GM23248 (cell line): Measurements from ENCODE around the gene GFRA1. TPM values are rescaled to one million over a fixed set of nuclear protein-coding genes. Genes with fewer than 3 reads are reported as not detected.

ENCODE experiments used
- DNase-seq: peaks from one replicate; pipeline ENCODE4 v3.0.0-alpha.2; 2015
- H2AFZ ChIP-seq: fragments of 200-600 bp; sonication (generic); 2 replicates; pipeline ENCODE4 v1.6.1; 2016; ENCODE audit warnings: antibody characterized with exemption
- H3F3A ChIP-seq: fragments of 200-600 bp; sonication (generic); 2 replicates; pipeline ENCODE4 v1.6.1; 2016; ENCODE audit warnings: mild to moderate bottlenecking, antibody characterized with exemption, mixed run types; ENCODE audit not compliant: insufficient read depth
- H3K27ac ChIP-seq: fragments of 200-600 bp; sonication (generic); 2 replicates; pipeline ENCODE4 v1.5.1; 2016; ENCODE audit warnings: mild to moderate bottlenecking
- H3K27me3 ChIP-seq: fragments of 200-600 bp; sonication (generic); replicated peaks from 2 replicates; pipeline ENCODE4 v1.6.1; 2016; ENCODE audit warnings: mild to moderate bottlenecking; ENCODE audit not compliant: insufficient read depth
- H3K36me3 ChIP-seq: fragments of 200-600 bp; sonication (generic); 2 replicates; pipeline ENCODE4 v1.6.1; 2016; ENCODE audit warnings: low read depth, mild to moderate bottlenecking
- H3K4me1 ChIP-seq: fragments of 200-600 bp; sonication (generic); 2 replicates; pipeline ENCODE4 v1.6.1; 2016; ENCODE audit warnings: mild to moderate bottlenecking; ENCODE audit not compliant: insufficient read depth
- H3K4me2 ChIP-seq: fragments of 200-600 bp; sonication (generic); one replicate; pipeline ENCODE4 v1.6.1; 2016; ENCODE audit warnings: mild to moderate bottlenecking; ENCODE audit not compliant: unreplicated experiment
- H3K4me3 ChIP-seq: fragments of 200-600 bp; sonication (generic); 2 replicates; pipeline ENCODE4 v1.5.1; 2016; ENCODE audit warnings: mild to moderate bottlenecking
- H3K79me2 ChIP-seq: fragments of 200-600 bp; sonication (generic); 2 replicates; pipeline ENCODE4 v1.6.1; 2016; ENCODE audit warnings: mild to moderate bottlenecking; ENCODE audit not compliant: insufficient read depth
- H3K9ac ChIP-seq: fragments of 200-600 bp; sonication (generic); 2 replicates; pipeline ENCODE4 v1.6.1; 2016; ENCODE audit warnings: mild to moderate bottlenecking
- H3K9me2 ChIP-seq: fragments of 200-600 bp; sonication (generic); 2 replicates; pipeline ENCODE4 v1.6.1; 2016; ENCODE audit warnings: mixed run types, mild to moderate bottlenecking, moderate library complexity; ENCODE audit not compliant: insufficient read depth
- H3K9me3 ChIP-seq: fragments of 200-600 bp; sonication (generic); one replicate; pipeline ENCODE4 v1.6.1; 2017; ENCODE audit warnings: low read depth
- H4K20me1 ChIP-seq: fragments of 200-600 bp; sonication (generic); 2 replicates; pipeline ENCODE4 v1.6.0; 2016; ENCODE audit not compliant: insufficient read depth
- EZH2 ChIP-seq: fragments of 200-600 bp; sonication (generic); IDR thresholded peaks from 2 replicates; pipeline ENCODE4 v1.6.1; 2018; ENCODE audit warnings: antibody characterized with exemption, mild to moderate bottlenecking; ENCODE audit not compliant: insufficient read depth, poor library complexity, severe bottlenecking
- EZH2phosphoT487 ChIP-seq: fragments of 200-600 bp; sonication (generic); IDR thresholded peaks from 2 replicates; pipeline ENCODE4 v1.6.1; 2018; ENCODE audit warnings: antibody characterized with exemption, moderate library complexity, mild to moderate bottlenecking, low read depth; ENCODE audit not compliant: insufficient read depth
- WGBS, 2 experiments: methylation state at CpG; one replicate each; pipeline ENCODE4 v1.1.6; 2015 to 2017; ENCODE audit warnings: low lambda C conversion rate in 2 of 2, low coverage in 1 of 2; ENCODE audit errors: missing lambda C conversion rate in 2 of 2; 5-methylcytosine and 5-hydroxymethylcytosine counted together
- in situ Hi-C: fragments of 300-500 bp; cut with MboI; formaldehyde crosslinking; loops from 2 replicates; pipeline ENCODE4 v1.15.0; 2020
- polyA plus RNA-seq: library from polyadenylated mRNA; unstranded; fragments of >200 nt; fragmentation: Nextera tagmentation; extraction: Ambion mirVana; gene quantifications from 2 replicates; pipeline ENCODE4 v1.2.1, GENCODE V29; 2016
- total RNA-seq: library from RNA; depleted of rRNA; stranded (reverse); fragments of >200 nt; shearing (Covaris generic); gene quantifications from 2 replicates; pipeline ENCODE4 v1.2.3, GENCODE V29; 2014

The GFRA1 gene
- total and polyA plus RNA-seq, 2 experiments from 2014 or later, result 5.0 to 5.2 TPM

DNA sequence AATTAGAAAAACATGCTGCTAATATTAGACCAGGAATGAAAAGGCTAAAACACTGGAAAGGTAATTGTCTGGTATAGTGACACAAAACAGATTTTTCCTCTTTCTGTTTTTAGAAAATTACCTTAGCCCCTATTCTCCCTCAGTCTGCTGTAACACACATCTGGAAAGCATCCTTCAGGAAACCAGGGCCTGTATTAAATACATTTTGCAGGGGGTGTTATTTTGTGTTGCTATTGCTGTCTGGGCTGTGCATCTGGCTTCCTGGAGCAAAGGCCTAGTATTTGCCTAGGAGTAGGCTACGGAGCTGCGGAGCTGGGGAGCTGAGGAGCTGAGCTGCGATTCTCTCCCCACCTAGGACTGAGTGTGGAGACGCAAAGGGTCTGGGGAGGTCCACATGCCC, 169.3 kb downstream of the GFRA1 start:
- H3F3A ChIP-seq, result 0 out of 2 replicates have a peak, but pooled peaks cover 4% of the 10 kb centered on the region
- no peaks in the 10 kb centered on the region; the same call in 1 of the 2 replicates for H3K27me3 ChIP-seq
- no peaks in the 10 kb centered on the region for H3K9me2 ChIP-seq
- no peaks in the 10 kb centered on the region for H3K79me2 ChIP-seq
- H3K36me3 ChIP-seq, result no peaks in the 10 kb centered on the region
- no peak overlapping the region for H3K9ac ChIP-seq
- 67 to 76% methylated on average over 4 of the region's 4 CpGs for WGBS, 2 experiments
- no peaks in the 10 kb centered on the region for H4K20me1 ChIP-seq
- H3K9me3 ChIP-seq, result no peaks in the 10 kb centered on the region
- no peak for DNase-seq
- H3K4me3 ChIP-seq, result no peak overlapping the region
- no peak overlapping the region for H3K4me2 ChIP-seq
- H3K27ac ChIP-seq, result no peak overlapping the region
- no peak overlapping the region for H2AFZ ChIP-seq
- in situ Hi-C loops, result no loop called here
- peaks cover 8% of the 10 kb centered on the region for H3K4me1 ChIP-seq
- TF ChIP-seq EZH2 (no peak), EZH2phosphoT487 (no peak)

DNA sequence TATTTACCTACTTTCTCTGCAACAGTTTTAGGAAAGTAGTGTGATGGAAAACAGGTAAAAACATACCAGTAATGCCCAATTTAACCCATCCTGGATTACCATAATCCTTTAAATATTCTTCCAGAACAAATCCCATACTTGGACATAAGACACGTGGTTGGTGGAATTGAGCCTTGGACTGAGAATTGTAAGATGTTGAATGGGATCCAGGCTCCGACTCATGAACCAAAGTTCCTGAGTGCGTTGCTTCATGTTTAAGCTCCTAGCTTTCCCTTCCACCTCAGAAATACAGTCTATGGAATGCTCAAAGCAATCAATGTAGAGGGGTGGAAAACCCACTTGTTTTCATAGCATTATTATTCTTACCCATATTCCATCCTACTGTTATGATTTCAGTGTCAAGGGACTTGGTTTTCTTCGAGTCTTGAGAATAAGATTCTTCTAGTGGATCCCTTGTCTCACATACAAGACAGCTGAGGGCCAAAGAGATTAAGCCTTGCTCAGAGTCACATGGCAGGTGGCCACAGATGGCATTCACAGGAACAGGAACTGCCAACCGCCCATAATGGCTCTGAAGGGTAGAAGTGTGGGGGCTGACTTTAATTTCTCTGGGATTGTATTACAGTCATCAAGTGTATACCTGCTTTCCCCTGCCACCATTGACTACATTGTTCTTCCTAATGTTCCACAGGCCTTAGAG, 171.2 kb downstream of the GFRA1 start:
- peaks cover 13% of the 10 kb centered on the region for H3K4me1 ChIP-seq
- 43 to 50% methylated on average over 5 of the region's 5 CpGs for WGBS, 2 experiments
- no peaks in the 10 kb centered on the region for H3K9me3 ChIP-seq
- no peak overlapping the region for H3K9ac ChIP-seq
- in situ Hi-C loops, result no loop called here
- H3K79me2 ChIP-seq, result no peaks in the 10 kb centered on the region
- H4K20me1 ChIP-seq, result no peaks in the 10 kb centered on the region
- H3K36me3 ChIP-seq, result no peaks in the 10 kb centered on the region
- no peaks in the 10 kb centered on the region; the same call in 1 of the 2 replicates for H3K27me3 ChIP-seq
- no peak overlapping the region for H3K27ac ChIP-seq
- 0 out of 2 replicates have a peak, but pooled peaks cover 9% of the 10 kb centered on the region for H3F3A ChIP-seq
- no peak overlapping the region for H3K4me2 ChIP-seq
- H3K4me3 ChIP-seq, result no peak overlapping the region
- no peak for TF ChIP-seq EZH2
- no peak for TF ChIP-seq EZH2phosphoT487
- peak; percentile 34 for DNase-seq
- no peaks in the 10 kb centered on the region for H3K9me2 ChIP-seq
- H2AFZ ChIP-seq, result no peak overlapping the region

DNA sequence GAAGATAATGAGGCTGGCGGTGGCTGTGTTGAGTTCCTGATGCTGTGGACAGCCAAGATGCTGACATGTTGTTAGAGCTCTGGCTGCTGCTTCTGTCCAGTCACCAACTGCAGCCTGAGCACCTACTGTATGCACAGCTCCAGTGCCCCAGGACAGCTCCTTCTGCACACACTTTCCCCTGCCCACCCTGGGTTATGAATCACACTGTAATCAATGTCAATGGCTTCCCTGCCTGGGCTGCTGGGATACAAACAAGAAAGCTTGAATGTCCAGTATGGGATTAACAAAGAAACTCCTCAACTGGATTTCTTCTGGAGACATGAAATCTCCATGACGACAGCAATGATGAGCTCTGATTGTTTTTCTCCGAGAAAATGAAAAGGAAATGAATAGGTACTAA, 172.0 kb downstream of the GFRA1 start:
- Histone ChIP-seq H2AFZ (no peak overlapping the region), H3K27me3 (no peaks in the 10 kb centered on the region; the same call in 1 of the 2 replicates), H4K20me1 (no peaks in the 10 kb centered on the region), H3K4me1 (peaks cover 13% of the 10 kb centered on the region), H3F3A (0 out of 2 replicates have a peak, but pooled peaks cover 9% of the 10 kb centered on the region), H3K4me2 (no peak overlapping the region), H3K9ac (no peak overlapping the region), H3K27ac (no peak overlapping the region), H3K9me3 (no peaks in the 10 kb centered on the region), H3K9me2 (no peaks in the 10 kb centered on the region), H3K79me2 (no peaks in the 10 kb centered on the region), H3K36me3 (no peaks in the 10 kb centered on the region), H3K4me3 (no peak overlapping the region)
- in situ Hi-C loops, result no loop called here
- TF ChIP-seq EZH2phosphoT487 (no peak), EZH2 (no peak)
- 92 to 93% methylated on average over 3 of the region's 3 CpGs for WGBS, 2 experiments
- DNase-seq, result no peak

DNA sequence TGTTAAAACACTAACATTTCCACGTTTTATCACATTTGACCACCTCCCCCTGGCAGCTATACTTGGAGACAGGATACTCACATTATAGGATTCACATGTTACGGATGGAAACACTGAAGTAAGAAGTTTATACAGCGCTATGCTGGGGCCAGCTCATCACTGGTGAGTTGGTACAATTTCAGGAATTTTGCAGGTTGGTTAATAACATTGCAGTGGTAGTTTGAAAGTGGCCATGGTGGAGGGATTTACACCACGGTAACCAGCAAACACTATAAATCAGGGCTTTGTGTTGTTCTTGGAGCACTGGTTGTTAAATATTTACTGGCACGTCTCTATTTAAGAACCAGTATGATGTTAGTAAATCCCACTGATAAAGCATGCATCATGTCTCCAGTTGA, 174.0 kb downstream of the GFRA1 start:
- in situ Hi-C loops, result no loop called here
- no peaks in the 10 kb centered on the region for H3K36me3 ChIP-seq
- no peaks in the 10 kb centered on the region for H3K27me3 ChIP-seq
- no peaks in the 10 kb centered on the region for H4K20me1 ChIP-seq
- no peaks in the 10 kb centered on the region for H3K79me2 ChIP-seq
- H3K27ac ChIP-seq, result peak overlapping the region; percentile 20; the same call in 1 of the 2 replicates
- TF ChIP-seq EZH2, result no peak
- peaks cover 13% of the 10 kb centered on the region for H3K4me1 ChIP-seq
- peak; percentile 57 for DNase-seq
- H3K9me3 ChIP-seq, result no peaks in the 10 kb centered on the region
- no peak overlapping the region for H3K9ac ChIP-seq
- no peaks in the 10 kb centered on the region for H3K9me2 ChIP-seq
- no peak overlapping the region for H3K4me3 ChIP-seq
- H3F3A ChIP-seq, result 0 out of 2 replicates have a peak, but pooled peaks cover 9% of the 10 kb centered on the region
- 3 to 5% methylated on average over 5 of the region's 5 CpGs for WGBS, 2 experiments
- H2AFZ ChIP-seq, result peak overlapping the region; percentile 16; the same call in 1 of the 2 replicates
- peak overlapping the region; percentile 48 for H3K4me2 ChIP-seq
